ENCODE data around the gene TARBP2. TPM values are rescaled to one million over a fixed set of nuclear protein-coding genes. Genes with fewer than 3 reads are reported as not detected.
A peak's percentile ranks its signal among the peaks of the same experiment; 100 is the strongest.

TARBP2 gene
- total RNA-seq, 1 experiment from 2014 or later, result 26.4 TPM

- Mint-ChIP-seq H3K4me1 (ENCODE audit: insufficient read depth, unreplicated experiment) (peaks cover 28% of the 10 kb centered on the region), H3K36me3 (ENCODE audit: insufficient read depth, unreplicated experiment) (peaks cover 38% of the 10 kb centered on the region), H3K9me3 (ENCODE audit: unreplicated experiment) (no peaks in the 10 kb centered on the region), H3K4me3 (ENCODE audit: unreplicated experiment) (peak overlapping the region; percentile 80), H3K27ac (ENCODE audit: low read depth, unreplicated experiment) (peak overlapping the region; percentile 93), H3K27me3 (ENCODE audit: insufficient read depth, unreplicated experiment) (no peaks in the 10 kb centered on the region)
- intact Hi-C loops (cut with micrococcal nuclease), result no loop called here
- TF ChIP-seq CTCF (IDR thresholded peaks at IDR 0.05; ENCODE audit: unreplicated experiment), result no peak
- DNase-seq (ENCODE audit: unreplicated experiment), result no peak
- ChIA-PET POLR2A (interaction anchor here (1.2 to 3.7 kb wide), 5 partner anchors 8 to 124 kb away, joined by 3 to 40 read pairs (median 12); partner anchors contain the start of gene ATF7), CTCF (interaction anchor here (0.5 to 0.6 kb wide), 3 partner anchors 35 to 436 kb away, joined by 3 to 4 read pairs (median 3); no protein-coding TSS in a partner anchor)
- no TSS peak for BruUV-seq (replicated peaks)
Observed at GRCh38 chr12:53502331-53502730, 1.2 kb downstream of the TARBP2 start.

GRCh38 chr12:53502983-53503728, 2.1 kb downstream of the TARBP2 start:
- peak overlapping the region; percentile 47 for H3K4me3 Mint-ChIP-seq (ENCODE audit: unreplicated experiment)
- CTCF ChIA-PET, result interaction anchor here (0.6 to 1.1 kb wide), 3 partner anchors 153 to 242 kb away, joined by 3 to 4 read pairs (median 4); no protein-coding TSS in a partner anchor

GRCh38 chr12:53504004-53504920, 3.2 kb downstream of the TARBP2 start:
- no peak for TF ChIP-seq CTCF (IDR thresholded peaks at IDR 0.05; ENCODE audit: unreplicated experiment)
- peaks cover 44% of the 10 kb centered on the region for H3K36me3 Mint-ChIP-seq (ENCODE audit: insufficient read depth, unreplicated experiment)
- no TSS peak for BruUV-seq (replicated peaks)
- peaks cover 19% of the 10 kb centered on the region for H3K4me1 Mint-ChIP-seq (ENCODE audit: insufficient read depth, unreplicated experiment)
- H3K4me3 Mint-ChIP-seq (ENCODE audit: unreplicated experiment), result no peak overlapping the region
- H3K27ac Mint-ChIP-seq (ENCODE audit: low read depth, unreplicated experiment), result no peak overlapping the region
- no peaks in the 10 kb centered on the region for H3K9me3 Mint-ChIP-seq (ENCODE audit: unreplicated experiment)
- ChIA-PET CTCF (interaction anchor here (0.6 to 1.1 kb wide), 3 partner anchors 108 to 239 kb away, joined by 3 read pairs; no protein-coding TSS in a partner anchor), POLR2A (no interaction called here)
- intact Hi-C loops (cut with micrococcal nuclease), result loop anchor here (2.0 kb wide), 1 partner anchor 59 kb away; no protein-coding TSS in a partner anchor
- no peaks in the 10 kb centered on the region for H3K27me3 Mint-ChIP-seq (ENCODE audit: insufficient read depth, unreplicated experiment)
- DNase-seq (ENCODE audit: unreplicated experiment), result no peak

More at GRCh38 chr12:53502983-53503728, 2.1 kb downstream of the TARBP2 start:
- no peaks in the 10 kb centered on the region for H3K9me3 Mint-ChIP-seq (ENCODE audit: unreplicated experiment)
- POLR2A ChIA-PET, result interaction anchor here (1.2 to 1.3 kb wide), 2 partner anchors 26 to 50 kb away, joined by 3 read pairs; no protein-coding TSS in a partner anchor
- no peak for DNase-seq (ENCODE audit: unreplicated experiment)
- intact Hi-C loops (cut with micrococcal nuclease), result no loop called here
- peaks cover 35% of the 10 kb centered on the region for H3K36me3 Mint-ChIP-seq (ENCODE audit: insufficient read depth, unreplicated experiment)
- no TSS peak for BruUV-seq (replicated peaks)
- no peak overlapping the region for H3K27ac Mint-ChIP-seq (ENCODE audit: low read depth, unreplicated experiment)
- TF ChIP-seq CTCF (IDR thresholded peaks at IDR 0.05; ENCODE audit: unreplicated experiment), result no peak
- peaks cover 24% of the 10 kb centered on the region for H3K4me1 Mint-ChIP-seq (ENCODE audit: insufficient read depth, unreplicated experiment)
- no peaks in the 10 kb centered on the region for H3K27me3 Mint-ChIP-seq (ENCODE audit: insufficient read depth, unreplicated experiment)

Data from MCF 10A (cell line).